Fibroblast of gingiva (primary cell): ENCODE results near the gene ALKBH7.

Experiments
- DNase-seq: peaks from one replicate; pipeline ENCODE4 v3.0.0-alpha.2; 2011; ENCODE audit warnings: low read depth

ALKBH7 gene

DNA sequence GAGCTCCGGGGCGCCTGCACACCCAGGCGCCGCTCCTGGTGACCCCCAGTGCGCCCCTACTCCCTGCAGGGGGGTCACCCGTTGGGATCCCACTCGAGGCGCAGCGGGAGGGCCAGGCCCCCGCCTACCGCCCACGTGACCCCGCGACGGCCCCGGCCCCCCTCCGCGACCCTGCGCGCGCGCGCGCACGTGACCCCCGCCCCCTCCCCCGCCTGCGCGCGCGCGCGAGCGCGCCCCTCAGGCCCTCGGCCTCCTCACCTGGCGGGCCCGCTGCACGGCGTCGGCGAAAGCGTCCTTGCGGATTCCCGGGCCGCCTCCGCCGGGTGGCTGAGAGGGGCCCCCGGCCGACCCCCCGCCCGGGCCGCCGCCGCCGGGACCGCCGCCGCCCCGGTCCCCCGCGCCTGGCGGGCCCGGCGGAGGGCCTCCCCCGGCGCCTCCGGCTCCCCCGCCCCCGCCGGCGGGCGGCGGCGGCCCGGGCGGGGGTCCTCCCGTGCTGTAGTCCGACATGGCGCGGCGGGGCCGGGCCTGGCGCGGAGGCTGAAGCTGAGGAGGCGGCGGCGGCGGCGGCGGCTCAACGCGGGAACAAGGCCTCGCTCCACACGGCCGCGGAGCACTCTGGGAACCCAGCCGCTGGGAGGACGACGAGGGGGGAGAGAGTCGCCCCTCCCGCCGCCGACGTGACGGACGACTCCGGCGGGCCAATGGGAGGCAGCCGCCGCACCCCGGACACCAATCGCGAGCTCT, 51.8 kb downstream of the ALKBH7 start, which contains the start of gene KHSRP:
TSS of gene KHSRP (minus strand) at position 617 of the 744 bp plus-strand sequence. CDS start at position 507, 110 bp downstream.
- no peak for DNase-seq
